C1 segment of cervical spinal cord (tissue), 14 donors: ENCODE data around the gene PEX12.
"Not testable (repeated sequence)": the region's sequence is repeated elsewhere in the genome, so short reads cannot be mapped to it uniquely, and the experiment has no call there.

ENCODE experiments used
- DNase-seq, 14 donors: peaks; one replicate each; lab custom pipeline; 2025; lab: John Stamatoyannopoulos, UW

Gene PEX12

GRCh38 chr17:35578197-35578928 is at the start of gene PEX12:
Gene PEX12, minus strand, starts transcription at chr17:35578571. Its CDS starts 550 bp downstream, at chr17:35578021.
- peak; percentile 60 to 94 (median 89) for DNase-seq

DNA sequence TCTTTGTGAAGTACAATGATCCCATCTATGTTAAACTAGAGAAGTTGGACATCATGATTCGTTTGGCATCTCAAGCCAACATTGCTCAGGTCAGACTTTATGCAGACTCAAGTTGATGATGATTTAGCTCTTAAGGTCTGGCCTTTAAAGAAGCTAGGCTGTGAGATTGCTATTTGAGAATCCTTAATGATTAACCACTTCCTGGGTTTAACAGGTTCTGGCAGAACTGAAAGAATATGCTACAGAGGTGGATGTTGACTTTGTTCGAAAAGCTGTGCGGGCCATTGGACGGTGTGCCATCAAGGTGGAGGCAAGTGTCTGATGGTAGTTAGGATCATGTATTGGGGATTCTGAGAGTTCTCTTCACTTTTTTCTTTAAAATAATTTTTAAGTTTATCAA is 49.0 kb upstream of the PEX12 start:
- DNase-seq = no peak

GRCh38 chr17:35621768-35622167 is 43.4 kb upstream of the PEX12 start:
- DNase-seq = no peak

DNA sequence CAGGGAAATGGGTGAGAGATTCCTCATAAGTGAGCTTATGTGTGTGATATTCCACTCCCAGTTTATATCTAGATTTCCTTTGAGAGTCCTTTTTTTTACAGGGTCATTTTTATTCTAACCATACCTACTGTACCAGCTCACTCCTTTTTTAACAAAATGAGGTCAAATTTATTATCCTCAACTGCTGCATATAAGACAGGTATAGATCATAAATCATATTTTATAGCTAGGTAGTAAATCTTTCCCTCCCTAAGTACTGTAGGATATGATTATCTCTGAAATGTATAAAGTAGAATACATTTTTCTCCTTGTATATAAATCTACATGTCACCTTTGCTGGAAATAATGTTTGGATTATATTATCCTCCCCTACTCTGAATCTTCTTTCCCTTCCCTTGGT is 40.3 kb upstream of the PEX12 start:
- DNase-seq = no peak

GRCh38 chr17:35617505-35617904 is 39.1 kb upstream of the PEX12 start:
- no peak for DNase-seq

DNA sequence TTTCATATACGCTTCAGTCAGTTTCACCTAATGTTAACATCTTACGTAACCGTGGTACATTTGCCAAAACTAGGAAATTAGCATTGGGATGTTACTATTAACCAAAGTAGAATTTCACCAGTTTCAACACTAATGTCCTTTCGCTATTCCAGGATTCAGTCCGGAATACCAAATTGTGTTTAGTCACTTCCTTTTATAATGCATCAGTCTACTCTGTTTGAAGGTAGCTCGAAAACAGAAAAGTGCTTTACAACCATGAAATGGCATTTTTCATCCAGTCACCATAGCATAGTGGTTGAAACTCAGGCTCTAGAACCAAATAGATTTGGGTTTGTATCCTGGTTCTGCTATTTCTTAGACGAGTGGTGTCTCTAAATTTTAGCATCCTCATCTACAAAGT is 38.2 kb upstream of the PEX12 start:
- no peak for DNase-seq

DNA sequence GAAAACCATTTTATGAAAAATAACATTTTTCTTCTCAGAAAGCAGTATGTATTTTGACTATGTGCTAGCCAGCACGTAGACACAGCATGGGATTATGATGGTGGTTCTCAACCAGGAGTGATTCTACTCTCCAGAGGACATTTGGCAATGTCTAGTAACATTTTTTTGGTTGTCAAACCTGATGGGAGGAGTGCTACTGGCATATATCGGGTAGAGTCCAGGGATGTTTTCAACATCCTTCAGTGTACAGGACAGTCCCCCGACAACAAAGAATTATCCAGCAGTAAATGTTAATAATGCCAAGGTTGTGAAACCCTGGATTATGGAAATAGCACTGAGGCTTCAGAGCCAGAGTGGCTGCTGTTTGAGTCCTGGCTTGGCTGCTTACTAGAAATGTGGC is 36.4 kb upstream of the PEX12 start:
- no peak for DNase-seq

GRCh38 chr17:35612924-35613521 is 34.7 kb upstream of the PEX12 start:
- peak in 3 of 14 donors; percentile 0 to 17 (median 1) for DNase-seq

- not testable (repeated sequence) for DNase-seq
These were observed 32.4 kb upstream of the PEX12 start for GRCh38 chr17:35610746-35611145.

- no peak for DNase-seq
These were observed 31.5 kb upstream of the PEX12 start for GRCh38 chr17:35609831-35610230.

DNA sequence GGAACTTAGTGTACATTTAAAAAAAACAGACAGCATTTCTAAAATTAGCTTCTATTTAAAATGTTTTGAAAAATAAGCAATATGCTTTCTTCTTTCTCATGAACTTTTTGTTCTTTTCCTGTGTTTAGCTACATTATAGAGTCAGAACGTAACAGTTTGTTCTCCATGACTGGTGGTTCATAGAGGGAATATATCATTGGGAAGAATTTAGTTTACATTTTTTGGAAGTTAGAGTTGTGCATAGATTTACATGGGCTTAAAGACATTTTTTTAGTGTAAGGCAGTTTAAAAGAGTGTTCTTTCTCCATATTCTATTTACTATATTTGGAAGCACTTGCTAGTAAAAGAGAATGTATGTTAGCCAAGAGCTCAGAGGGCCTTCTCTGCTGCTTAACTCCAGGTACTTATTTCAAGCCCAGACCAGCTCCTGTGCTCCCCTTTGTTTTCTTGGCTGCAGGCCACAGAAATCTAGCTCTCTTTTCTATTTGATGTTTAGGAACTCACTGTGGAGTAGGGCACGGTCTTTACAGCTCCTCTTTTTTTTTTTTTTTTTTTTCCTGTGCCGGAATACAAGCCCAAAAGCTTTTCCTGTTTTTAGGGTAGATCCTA is 29.0 kb upstream of the PEX12 start:
- DNase-seq = no peak

- no peak for DNase-seq
These were observed 27.3 kb upstream of the PEX12 start for GRCh38 chr17:35605678-35606077.

GRCh38 chr17:35603674-35604073 is 25.3 kb upstream of the PEX12 start:
- DNase-seq = peak in 1 of 14 donors; percentile 23

- no peak for DNase-seq
These were observed 19.2 kb upstream of the PEX12 start for GRCh38 chr17:35597604-35598003.

GRCh38 chr17:35596530-35597233 is 18.3 kb upstream of the PEX12 start:
- no peak for DNase-seq

DNA sequence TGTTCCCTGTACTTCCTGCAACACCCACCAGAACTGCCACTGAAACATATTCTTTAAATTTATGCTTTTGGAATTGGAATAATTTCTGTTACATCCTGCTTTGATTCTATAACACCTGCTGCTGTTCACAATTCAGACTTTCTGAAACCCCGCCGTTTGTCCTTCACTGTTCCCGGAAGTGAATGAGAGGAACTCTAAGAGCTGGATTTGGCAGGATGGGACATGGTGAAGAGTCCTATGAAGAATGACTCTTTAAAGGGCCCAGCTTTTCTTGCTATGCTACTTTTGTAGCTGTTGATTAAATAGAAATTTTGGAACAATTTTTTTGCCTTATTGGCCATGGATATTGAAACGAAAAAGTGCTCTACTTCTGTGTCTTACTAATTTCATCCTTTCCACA is 17.7 kb upstream of the PEX12 start:
- DNase-seq = no peak

DNA sequence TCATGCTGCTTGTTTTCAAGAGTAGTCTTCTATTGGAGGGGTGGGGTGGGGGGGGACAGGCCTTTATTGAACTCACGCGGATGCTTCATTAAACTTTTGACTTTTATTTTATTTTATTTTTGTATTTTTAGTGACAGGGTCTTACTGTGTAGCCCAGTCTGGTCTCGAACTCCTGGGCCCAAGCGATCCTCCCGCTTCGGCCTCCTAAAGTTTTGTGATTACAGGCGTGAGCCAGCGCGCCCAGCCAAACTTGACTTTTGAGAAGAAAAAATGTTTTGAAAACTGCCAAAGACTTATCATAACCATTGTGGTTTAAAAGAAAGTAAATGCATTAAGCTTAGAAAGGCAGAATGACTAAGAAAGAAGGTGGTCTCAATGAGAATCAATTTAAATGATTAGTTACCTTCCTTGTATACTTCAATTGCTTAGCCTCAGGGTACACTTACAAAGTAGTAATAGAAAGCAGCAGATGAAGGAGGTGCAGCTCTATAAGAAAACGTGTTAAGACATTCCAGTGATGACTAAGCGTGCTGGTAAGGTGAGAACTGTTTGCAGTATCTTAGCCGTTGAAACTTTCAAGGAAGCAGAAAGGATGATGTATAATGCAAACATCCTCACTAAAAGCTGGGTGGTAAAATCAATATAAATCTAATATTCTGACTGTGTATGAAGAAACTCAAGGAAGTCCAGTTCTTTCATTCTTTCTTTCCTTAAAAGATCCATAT is 10.0 kb upstream of the PEX12 start:
- DNase-seq = no peak

- peak; percentile 36 to 90 (median 85) for DNase-seq
These were observed 8.9 kb upstream of the PEX12 start, which contains the start of gene AP2B1 for GRCh38 chr17:35587074-35587961. Gene AP2B1, plus strand, starts transcription at chr17:35587322. Its CDS starts 6,709 bp downstream, at chr17:35594031.

DNA sequence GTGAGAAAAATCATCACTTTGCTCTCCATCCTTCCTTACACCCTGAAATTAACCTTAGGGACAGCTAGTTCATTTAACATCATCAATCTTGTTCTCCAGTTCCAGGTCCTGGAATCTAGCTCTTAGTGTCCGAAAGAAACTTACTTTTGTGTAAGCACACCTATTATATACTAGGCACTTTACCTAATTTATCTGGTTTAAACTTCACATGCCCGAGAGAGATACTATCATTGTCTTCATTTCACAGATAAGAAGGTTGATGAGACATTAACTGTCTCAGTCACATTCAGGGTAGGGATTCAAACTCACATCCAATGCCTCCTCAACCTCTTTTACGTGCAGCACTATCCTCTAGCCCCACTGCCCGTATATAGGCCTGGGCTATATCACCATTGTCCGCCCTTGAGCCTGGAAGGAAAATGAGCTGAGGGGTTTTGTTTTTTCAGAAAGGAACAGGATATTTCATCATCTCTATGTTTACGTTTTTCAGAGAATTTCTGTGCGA is 8.2 kb upstream of the PEX12 start:
- DNase-seq = no peak

GRCh38 chr17:35584061-35584460 is 5.7 kb upstream of the PEX12 start:
- DNase-seq = no peak
